DOHH2 (cell line): Measurements from ENCODE around the gene TPSG1.

ENCODE experiments used
- CTCF ChIP-seq: fragments of 200-600 bp; sonication (generic); IDR thresholded peaks from one replicate; pipeline ENCODE4 v1.5.1; 2014; ENCODE audit warnings: antibody characterized with exemption, mild to moderate bottlenecking, low read depth, low read length; ENCODE audit not compliant: poor library complexity, severe bottlenecking
- EZH2phosphoT487 ChIP-seq: fragments of 200-600 bp; sonication (generic); IDR thresholded peaks from 2 replicates; pipeline ENCODE4 v1.6.1; 2017; ENCODE audit warnings: borderline replicate concordance, mild to moderate bottlenecking, antibody characterized with exemption, low read length, moderate library complexity, mixed read lengths

DNA sequence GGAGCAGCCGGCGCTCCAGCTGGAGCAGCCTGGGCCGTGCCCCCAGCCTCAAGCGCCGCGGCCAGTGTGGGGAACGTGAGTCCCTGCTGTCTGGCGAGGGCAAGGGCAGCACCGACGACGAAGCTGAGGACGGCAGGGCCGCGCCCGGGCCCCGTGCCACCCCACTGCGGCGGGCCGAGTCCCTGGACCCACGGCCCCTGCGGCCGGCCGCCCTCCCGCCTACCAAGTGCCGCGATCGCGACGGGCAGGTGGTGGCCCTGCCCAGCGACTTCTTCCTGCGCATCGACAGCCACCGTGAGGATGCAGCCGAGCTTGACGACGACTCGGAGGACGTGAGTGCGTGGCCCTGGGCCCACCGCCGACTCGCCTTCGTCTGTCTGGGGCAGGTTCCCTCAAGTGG is 16.0 kb downstream of the TPSG1 start:
- TF ChIP-seq CTCF (no peak), EZH2phosphoT487 (no peak)
